Measurements from ENCODE around the gene SLU7.

Gene SLU7

GRCh38 chr5:160363660-160364395 is 55.1 kb downstream of the SLU7 start:
- peaks cover 14% of the 10 kb centered on the region for H3K4me1 Mint-ChIP-seq
- no peak for TF ChIP-seq CTCF (IDR thresholded peaks at IDR 0.05)
- no peak overlapping the region for H3K4me3 Mint-ChIP-seq
- peaks cover 27% of the 10 kb centered on the region for H3K27me3 Mint-ChIP-seq (ENCODE audit: low read depth, poor library complexity)
- DNase-seq, result no peak
- H3K27ac Mint-ChIP-seq, result no peak overlapping the region
- H3K9me3 Mint-ChIP-seq, result peaks cover 9% of the 10 kb centered on the region
- no peaks in the 10 kb centered on the region for H3K36me3 Mint-ChIP-seq (ENCODE audit: low read depth)

GRCh38 chr5:160363211-160363610 is 55.7 kb downstream of the SLU7 start:
- DNase-seq, result no peak
- TF ChIP-seq CTCF (IDR thresholded peaks at IDR 0.05), result no peak
- no peaks in the 10 kb centered on the region for H3K36me3 Mint-ChIP-seq (ENCODE audit: low read depth)
- peaks cover 3% of the 10 kb centered on the region for H3K9me3 Mint-ChIP-seq
- no peak overlapping the region for H3K4me3 Mint-ChIP-seq
- peak overlapping the region; percentile 64 for H3K27ac Mint-ChIP-seq
- peaks cover 14% of the 10 kb centered on the region for H3K4me1 Mint-ChIP-seq
- peaks cover 21% of the 10 kb centered on the region for H3K27me3 Mint-ChIP-seq (ENCODE audit: low read depth, poor library complexity)

GRCh38 chr5:160361624-160362228 is 57.2 kb downstream of the SLU7 start:
- H3K4me1 Mint-ChIP-seq, result peaks cover 28% of the 10 kb centered on the region
- no peaks in the 10 kb centered on the region for H3K36me3 Mint-ChIP-seq (ENCODE audit: low read depth)
- peaks cover 11% of the 10 kb centered on the region for H3K27me3 Mint-ChIP-seq (ENCODE audit: low read depth, poor library complexity)
- H3K4me3 Mint-ChIP-seq, result no peak overlapping the region
- H3K27ac Mint-ChIP-seq, result no peak overlapping the region
- no peaks in the 10 kb centered on the region for H3K9me3 Mint-ChIP-seq
- no peak for DNase-seq
- TF ChIP-seq CTCF (IDR thresholded peaks at IDR 0.05), result no peak

- Mint-ChIP-seq H3K9me3 (no peaks in the 10 kb centered on the region), H3K27ac (peak overlapping the region; percentile 52), H3K27me3 (ENCODE audit: low read depth, poor library complexity) (peaks cover 9% of the 10 kb centered on the region), H3K4me1 (peaks cover 34% of the 10 kb centered on the region), H3K36me3 (ENCODE audit: low read depth) (no peaks in the 10 kb centered on the region), H3K4me3 (no peak overlapping the region)
- DNase-seq, result no peak
- no peak for TF ChIP-seq CTCF (IDR thresholded peaks at IDR 0.05)
Observed at GRCh38 chr5:160360310-160360709, 58.6 kb downstream of the SLU7 start.

GRCh38 chr5:160359816-160360215 is 59.1 kb downstream of the SLU7 start:
- Mint-ChIP-seq H3K27me3 (ENCODE audit: low read depth, poor library complexity) (peaks cover 7% of the 10 kb centered on the region), H3K27ac (peak overlapping the region; percentile 52), H3K9me3 (no peaks in the 10 kb centered on the region), H3K36me3 (ENCODE audit: low read depth) (no peaks in the 10 kb centered on the region), H3K4me3 (peak overlapping the region; percentile 16), H3K4me1 (peaks cover 35% of the 10 kb centered on the region)
- DNase-seq, result no peak
- TF ChIP-seq CTCF (IDR thresholded peaks at IDR 0.05), result no peak

GRCh38 chr5:160359242-160359641 is 59.6 kb downstream of the SLU7 start:
- no peak for DNase-seq
- Mint-ChIP-seq H3K27ac (no peak overlapping the region), H3K27me3 (ENCODE audit: low read depth, poor library complexity) (peaks cover 7% of the 10 kb centered on the region), H3K4me3 (no peak overlapping the region), H3K36me3 (ENCODE audit: low read depth) (no peaks in the 10 kb centered on the region), H3K9me3 (no peaks in the 10 kb centered on the region), H3K4me1 (peaks cover 35% of the 10 kb centered on the region)
- TF ChIP-seq CTCF (IDR thresholded peaks at IDR 0.05), result no peak

Measured in nephron progenitor cell (in vitro differentiated cells).